SK-N-SH treated with all-trans-retinoic acid at 6 μM for 48 hours (cell line): ENCODE measurements around the gene SERPING1.

Experiments
- ARNTL ChIP-seq: fragments of 450-650 bp; formaldehyde crosslinking; IDR thresholded peaks from 2 replicates; pipeline ENCODE4 v1.5.0; 2020; ENCODE audit warnings: low read depth, mild to moderate bottlenecking, moderate library complexity, borderline replicate concordance
- RARB ChIP-seq: fragments of 250-450 bp; sonication (Bioruptor Pico); IDR thresholded peaks from 2 replicates; pipeline ENCODE4 v1.8.0; 2021; ENCODE audit warnings: mild to moderate bottlenecking, moderate library complexity
- ZFP30 ChIP-seq: fragments of 450-650 bp; formaldehyde crosslinking; IDR thresholded peaks from 2 replicates; pipeline ENCODE4 v1.5.0; 2022; ENCODE audit warnings: mild to moderate bottlenecking, moderate library complexity

DNA sequence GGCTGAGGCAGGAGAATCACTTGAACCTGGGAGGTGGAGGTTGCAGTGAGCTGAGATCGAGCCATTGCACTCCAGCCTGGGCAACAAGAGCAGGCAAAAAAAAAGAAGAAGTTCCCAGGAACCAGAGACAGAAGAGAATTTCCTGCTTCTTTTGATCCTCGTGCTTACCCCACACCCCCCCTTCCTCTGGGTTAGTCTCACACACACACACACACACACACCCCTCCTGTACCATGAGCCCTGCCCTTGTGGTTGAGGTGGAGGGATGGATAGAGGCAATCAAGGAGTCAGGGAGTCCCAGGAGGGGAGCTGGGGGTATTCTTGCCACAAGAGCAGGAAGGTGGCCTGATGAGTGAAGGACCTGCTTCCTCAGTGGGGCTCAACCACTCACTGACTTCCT lies 25.9 kb upstream of the SERPING1 start:
- TF ChIP-seq ZFP30 (CRISPR knock-in tag) (no peak), ARNTL (CRISPR knock-in tag) (no peak), RARB (CRISPR knock-in tag) (no peak)
